Endometrial microvascular endothelial cells (primary cell): ENCODE measurements around the gene ARHGAP28. TPM values are rescaled to one million over a fixed set of nuclear protein-coding genes. Genes with fewer than 3 reads are reported as not detected.

Experiments
- in situ Hi-C: cut with HindIII; loops from 2 replicates; pipeline ENCODE4 v1.10.0; 2017; ENCODE audit warnings: low sequenced_read_pairs, low pct_unique_long_range_greater_than_20kb; ENCODE audit errors: inconsistent ontology term
- total RNA-seq: library from RNA; depleted of rRNA; stranded (reverse); fragments of >200 nt; gene quantifications from one replicate; pipeline ENCODE4 v1.2.3, GENCODE V29; 2015; ENCODE audit errors: inconsistent ontology term

Gene ARHGAP28
- total RNA-seq: not detected

- in situ Hi-C loops: no loop called here
Observed at GRCh38 chr18:6729247-6730091, at the start of gene ARHGAP28. Gene ARHGAP28, plus strand, starts transcription at chr18:6729716. Its CDS starts 106 bp downstream, at chr18:6729822.

DNA sequence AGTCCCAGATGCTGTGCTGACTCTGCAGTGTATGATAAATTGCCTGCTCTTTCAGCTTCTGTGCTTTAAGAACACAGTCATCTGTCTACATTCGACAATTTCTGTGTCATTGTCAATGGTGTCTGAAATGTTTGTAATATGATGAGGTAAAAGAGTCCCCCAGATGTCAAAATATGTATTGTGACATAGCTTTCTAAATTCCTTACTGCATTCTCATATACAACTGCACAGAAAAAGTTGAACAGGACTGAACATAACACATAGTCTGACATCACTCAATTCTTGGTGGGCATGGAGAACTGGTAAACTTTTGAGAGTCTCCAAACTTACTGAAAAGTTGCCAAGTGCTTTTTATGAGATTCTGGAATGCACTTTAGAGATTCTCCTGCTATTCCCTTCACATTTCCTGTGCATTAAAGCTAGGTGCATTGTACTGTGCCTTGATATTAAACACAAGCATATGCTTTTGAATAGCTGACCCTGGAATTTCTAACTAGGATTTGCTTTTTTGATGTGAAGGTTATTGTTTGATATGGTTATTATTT, 48.1 kb upstream of the ARHGAP28 start:
- in situ Hi-C loops: no loop called here

GRCh38 chr18:6682437-6683111, 46.9 kb upstream of the ARHGAP28 start:
- in situ Hi-C loops: no loop called here

DNA sequence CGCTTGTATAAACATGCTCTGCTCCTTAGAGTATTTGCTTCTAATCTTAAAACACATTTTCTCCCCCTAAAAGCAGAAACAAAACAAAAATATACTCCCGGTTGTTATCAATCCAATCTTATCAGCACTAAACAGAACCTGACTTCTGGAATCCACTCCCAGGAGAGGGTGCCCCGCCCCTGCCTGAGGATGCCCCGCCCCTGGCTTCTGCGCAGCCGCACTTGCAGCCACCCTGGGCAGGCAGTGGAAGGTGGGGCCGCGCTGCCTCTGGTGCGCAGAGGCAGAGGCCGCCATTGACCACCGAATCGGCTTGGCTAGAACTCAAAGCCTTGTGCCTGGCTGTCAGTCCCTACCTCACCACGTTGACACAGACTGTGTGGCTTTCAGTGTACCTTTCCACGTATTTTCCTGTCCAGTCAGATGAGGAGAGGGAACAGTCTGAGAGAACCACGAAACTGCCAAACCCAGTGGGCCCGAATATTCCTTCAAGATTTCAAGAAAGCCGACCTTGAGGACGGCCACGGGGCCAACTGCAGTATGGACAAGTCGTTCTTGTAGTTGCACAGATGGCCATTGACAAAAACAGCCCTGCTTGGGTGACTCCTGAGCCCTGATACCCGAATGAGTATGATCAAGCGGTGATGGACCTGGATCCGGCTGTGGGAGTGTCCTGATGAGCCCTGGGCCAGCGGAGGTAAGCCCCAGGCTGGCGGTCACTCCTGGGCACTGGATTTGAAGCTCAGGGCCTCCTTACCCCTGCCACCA, 46.2 kb upstream of the ARHGAP28 start:
- in situ Hi-C loops: no loop called here

- in situ Hi-C loops: no loop called here
Observed at GRCh38 chr18:6687676-6688075, 41.8 kb upstream of the ARHGAP28 start.

DNA sequence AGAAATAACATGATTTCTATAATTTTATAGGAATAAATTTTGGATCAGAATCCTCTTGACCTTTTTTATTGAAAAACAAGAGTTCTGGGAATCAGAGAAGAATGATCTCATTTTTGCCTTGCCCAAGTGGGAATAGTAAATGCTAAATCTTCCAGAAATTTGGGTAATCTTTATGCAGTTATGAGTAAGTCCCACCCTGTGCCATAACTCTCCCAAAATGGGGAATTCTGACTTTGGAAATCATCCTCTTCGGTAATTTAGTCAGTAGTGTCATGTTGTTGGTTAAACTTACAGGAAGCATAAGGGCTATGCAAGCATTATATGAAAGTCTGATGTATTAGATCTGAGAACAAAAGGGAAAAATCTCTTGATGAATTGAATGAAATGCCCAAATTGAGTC, 20.6 kb upstream of the ARHGAP28 start:
- in situ Hi-C loops: no loop called here

DNA sequence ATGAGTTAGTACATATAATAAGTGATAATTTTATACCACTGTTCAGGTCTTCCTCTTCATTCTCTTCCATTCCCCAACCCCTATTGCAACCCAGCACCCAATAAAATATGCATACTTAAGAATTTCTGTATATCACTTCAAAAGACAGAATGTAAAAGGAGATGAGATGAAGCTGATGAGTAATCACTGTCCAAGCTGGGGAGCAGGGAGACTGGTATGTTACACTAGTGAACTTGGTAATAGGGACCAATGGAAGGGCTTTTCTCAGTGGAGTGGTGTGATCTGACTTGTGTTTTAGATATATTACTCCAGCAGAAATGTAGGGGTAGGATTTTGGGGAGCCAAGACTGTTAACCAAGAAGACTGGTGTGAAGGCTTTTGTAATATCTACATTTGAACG, 18.0 kb upstream of the ARHGAP28 start:
- in situ Hi-C loops: no loop called here

DNA sequence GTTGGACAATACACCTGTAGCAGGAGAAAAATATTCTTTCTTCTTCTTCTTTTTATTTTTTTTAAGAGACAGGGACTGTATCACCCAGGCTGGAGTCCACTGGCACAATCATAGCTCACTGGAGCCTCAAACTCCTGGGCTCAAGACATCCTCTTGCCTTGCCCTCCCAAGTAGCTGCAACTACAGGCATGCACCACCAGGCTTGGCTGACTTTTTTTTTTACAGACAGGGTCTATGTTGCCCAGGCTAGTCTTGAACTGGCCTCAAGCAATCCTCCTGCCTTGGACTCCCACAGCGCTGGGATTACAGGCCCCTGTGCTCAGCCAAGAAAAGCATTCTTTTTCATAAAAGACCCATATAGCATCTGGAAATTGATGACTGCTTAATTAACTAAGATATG, 17.1 kb upstream of the ARHGAP28 start:
- in situ Hi-C loops: no loop called here

GRCh38 chr18:6714010-6714409, 15.5 kb upstream of the ARHGAP28 start:
- in situ Hi-C loops: no loop called here

DNA sequence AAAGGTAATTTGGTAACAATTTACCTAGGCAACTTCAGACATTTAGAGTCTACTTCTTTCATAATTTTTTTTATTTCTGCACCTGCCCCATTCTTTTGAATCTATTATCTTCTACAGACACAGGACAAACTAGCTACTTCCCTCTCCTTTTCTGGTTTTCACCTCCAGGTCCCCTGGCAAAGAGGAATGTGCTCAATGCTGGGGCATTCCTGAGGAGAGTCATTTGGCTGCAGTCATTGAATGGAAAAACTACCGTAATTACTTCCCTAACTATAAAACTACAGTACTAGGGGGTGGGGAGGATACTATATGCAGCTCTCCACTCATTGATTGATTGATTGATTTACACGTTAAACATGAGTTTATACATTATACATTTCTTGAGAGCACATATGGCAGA, 11.2 kb upstream of the ARHGAP28 start:
- in situ Hi-C loops: no loop called here

DNA sequence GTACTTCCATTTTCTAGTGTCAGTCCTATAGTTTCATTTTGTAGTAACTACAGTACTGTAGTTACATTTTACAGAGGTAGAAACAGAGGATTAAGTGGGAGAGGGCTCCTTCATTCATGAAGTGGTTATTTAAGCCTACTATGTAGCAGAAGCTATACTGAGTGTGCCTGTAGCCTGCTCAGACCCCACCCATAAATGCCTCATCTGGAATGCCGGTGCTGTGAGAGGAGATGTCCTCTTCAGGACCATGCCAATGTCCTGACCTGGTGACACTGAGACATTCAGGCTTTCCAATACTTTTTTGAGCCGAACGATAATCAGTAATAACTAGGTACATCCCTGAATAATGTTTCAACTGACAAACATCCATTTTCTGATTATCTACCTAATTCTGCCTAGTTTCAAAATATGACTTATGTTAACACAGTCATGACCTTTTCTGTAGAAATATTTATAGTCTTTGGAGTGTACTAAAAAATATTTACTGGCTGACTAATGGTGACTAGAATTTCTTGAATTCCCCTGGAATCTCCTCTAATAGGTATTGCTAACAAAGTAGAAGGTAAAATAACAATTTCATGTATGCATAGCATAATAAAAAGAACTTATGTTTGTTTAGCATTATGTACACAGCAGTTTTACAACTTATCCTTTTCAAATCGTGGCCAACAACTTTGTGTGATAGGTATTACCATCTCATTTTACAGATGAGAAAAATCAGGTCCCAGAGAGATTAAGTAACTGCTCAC, 10.2 kb upstream of the ARHGAP28 start:
- in situ Hi-C loops: no loop called here

GRCh38 chr18:6719910-6720683, 9.4 kb upstream of the ARHGAP28 start:
- in situ Hi-C loops: no loop called here

DNA sequence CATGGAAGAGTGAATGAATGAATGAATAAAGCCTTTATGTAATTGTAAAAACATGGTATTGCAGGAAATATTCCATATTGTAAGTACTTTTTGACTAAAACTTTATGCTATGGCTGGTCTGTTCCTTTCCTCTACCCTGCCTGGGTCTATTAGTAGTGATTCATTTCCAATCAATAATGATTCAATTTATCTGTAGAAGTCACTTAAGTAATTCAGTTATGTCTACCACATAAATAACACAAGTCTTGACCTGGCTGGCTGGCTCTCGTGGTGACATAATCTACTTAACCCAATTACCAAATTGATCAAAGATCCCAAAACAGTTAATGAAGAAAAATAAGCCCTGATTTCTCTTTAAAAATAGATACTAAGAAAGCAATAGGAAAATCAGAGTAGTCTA, 7.8 kb upstream of the ARHGAP28 start:
- in situ Hi-C loops: no loop called here

- in situ Hi-C loops: no loop called here
Observed at GRCh38 chr18:6722690-6723089, 6.8 kb upstream of the ARHGAP28 start.

DNA sequence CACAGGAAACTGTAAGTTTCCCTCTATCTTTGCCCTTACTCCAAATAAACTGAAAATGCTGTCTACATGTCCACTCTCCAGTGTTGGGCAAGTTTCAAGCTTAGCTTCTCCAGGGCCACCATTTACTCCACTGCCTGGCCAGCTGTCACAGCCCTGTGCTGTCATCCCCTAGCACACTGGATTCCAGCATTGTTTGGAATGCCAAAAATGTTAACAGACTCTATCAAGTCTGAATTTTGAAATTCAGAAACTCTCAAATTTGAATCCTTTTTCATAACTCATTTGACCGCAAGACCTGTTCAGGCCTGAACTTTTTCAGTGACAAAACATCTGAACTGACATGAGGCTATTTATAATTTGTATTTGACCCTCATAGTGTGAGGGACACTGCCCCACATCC, 5.2 kb upstream of the ARHGAP28 start:
- in situ Hi-C loops: no loop called here

GRCh38 chr18:6728331-6728730, 1.2 kb upstream of the ARHGAP28 start:
- in situ Hi-C loops: no loop called here

GRCh38 chr18:6728809-6729246, 688 bp upstream of the ARHGAP28 start:
- in situ Hi-C loops: no loop called here
